HUDEP-2 (cell line): ENCODE measurements around the gene PARP11.
"Not testable (repeated sequence)": the region's sequence is repeated elsewhere in the genome, so short reads cannot be mapped to it uniquely, and the experiment has no call there.

Source experiments
- DNase-seq, 76 experiments: peaks; one replicate each; lab custom pipeline; 2025; ENCODE audit not compliant: unreplicated experiment in 76 of 76; lab: John Stamatoyannopoulos, UW

The PARP11 gene

DNA sequence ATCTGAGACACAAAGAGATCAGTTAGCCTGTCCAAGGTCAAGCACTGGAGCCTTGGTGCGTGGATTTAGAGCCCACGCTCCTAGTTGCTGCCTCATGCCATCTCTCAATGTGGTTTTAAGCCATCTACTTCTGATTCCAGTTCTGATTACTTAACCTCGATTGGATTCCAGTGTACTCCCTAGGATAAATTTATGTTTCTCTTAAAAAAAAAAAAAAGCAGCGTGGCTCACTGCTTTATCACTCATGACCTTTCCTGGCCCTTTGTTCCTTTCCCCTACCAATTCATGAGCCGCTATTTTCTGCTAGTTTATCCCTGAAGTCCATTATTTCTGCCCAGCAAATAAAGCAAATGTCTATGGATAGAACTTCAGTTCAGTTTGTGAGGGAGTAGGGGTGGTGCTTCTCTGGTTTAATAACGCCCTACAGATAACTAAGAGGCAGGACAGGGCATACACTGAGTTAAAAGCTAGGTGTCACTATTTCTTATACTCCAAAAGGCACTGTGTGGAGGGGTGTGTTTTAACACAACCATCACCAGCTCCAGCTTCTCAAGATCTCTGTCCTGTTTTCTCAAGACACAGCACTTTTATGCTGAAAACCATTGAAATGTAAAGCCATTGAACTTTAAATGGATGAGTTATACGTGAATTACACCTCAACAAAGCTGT lies 9.8 kb upstream of the PARP11 start:
- peak in 27 of 76 experiments; percentile 1 to 63 (median 26) for DNase-seq

DNA sequence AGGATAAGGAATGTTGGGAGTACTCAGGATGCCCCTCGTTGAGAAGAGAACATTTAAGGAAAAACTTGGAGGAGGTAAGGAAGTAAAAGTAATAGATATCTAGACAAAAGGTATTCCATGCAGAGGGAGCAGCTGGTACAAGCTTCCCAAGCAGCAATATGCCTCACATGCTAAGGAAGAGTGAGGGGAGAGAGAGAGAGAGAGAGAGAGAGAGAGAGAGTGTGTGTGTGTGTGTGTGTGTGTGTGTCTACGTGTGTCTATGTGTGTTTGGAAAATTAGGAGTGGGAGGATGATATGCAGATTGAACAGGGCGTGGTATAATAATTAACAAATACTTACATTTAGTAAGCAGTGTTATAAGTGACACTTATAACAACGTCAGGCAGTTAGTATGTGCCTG lies 9.2 kb upstream of the PARP11 start:
- DNase-seq, result no peak

DNA sequence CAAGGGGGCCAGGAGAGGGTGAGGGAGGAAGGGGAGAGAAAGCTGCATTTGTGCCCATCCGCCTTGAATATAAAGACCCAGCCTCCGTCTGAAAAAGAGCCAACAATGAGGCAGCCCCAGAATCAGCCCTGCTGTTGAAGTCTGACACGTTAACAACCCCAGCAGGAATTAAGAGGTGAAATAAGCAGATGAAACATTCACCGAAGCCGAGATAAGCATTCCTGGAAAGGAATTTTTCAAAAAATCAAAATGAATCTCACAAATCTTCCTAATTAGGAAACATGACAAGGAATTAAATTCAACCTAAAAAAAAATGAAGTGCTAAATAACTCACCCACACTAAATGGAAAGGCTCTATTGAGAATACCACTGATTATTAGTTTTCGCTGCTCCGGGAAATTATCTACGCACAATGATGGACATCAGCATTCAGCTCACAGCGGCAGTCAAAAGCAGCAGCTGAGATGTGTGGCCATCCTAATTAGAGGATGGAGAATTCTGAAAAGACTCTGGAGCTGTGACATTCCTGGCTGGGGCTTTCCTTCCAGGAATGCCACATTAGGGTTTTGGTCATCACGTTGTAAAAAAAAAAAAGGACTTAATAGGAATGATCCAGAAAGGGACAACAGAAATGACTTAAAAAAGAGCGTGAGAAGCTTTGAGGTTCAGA lies 8.2 kb upstream of the PARP11 start:
- no peak for DNase-seq

- no peak for DNase-seq
These were observed 6.6 kb upstream of the PARP11 start for GRCh38 chr12:3879846-3880245.

GRCh38 chr12:3871356-3871755 lies 1.8 kb downstream of the PARP11 start:
- DNase-seq, result no peak

DNA sequence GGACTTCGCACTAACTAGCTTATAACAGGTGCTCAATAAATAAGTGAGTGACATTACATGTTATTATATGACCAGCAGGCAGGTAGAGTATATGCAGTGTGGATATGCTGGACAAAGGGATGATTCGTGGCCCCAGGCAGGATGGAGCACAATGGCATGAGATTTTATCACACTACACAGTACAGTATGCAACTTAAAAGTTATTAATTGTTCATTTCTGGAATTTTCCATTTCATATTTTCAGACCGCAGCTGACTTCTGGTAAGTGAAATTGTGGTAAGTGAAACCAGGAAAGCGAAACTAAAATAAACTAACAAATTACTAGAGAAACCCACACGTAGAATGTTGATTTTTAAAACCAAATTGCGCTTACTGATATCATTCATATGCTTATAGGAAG lies 3.3 kb downstream of the PARP11 start:
- no peak for DNase-seq

DNA sequence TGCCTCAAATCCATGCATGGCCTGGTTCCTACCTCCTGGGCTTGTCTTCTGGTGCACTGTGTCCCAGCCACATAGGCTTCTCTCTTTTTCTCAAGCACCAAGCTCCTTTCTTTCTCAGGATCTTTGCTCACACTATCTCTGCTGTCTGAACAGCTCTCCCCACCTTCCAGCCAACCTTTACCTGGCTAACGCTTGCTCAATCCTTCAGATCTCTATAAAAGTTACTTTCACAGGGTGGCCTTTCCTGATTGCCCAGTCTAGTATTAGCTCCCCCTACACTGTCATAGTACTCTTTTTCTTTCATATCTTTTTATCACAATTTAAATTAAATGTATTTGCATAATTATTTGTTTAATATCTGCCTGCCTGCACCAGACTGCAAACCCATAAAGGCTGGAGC lies 3.8 kb downstream of the PARP11 start:
- DNase-seq, result no peak

GRCh38 chr12:3863756-3864155 lies 9.4 kb downstream of the PARP11 start:
- no peak for DNase-seq

- DNase-seq, result no peak
These were observed 30.7 kb downstream of the PARP11 start for GRCh38 chr12:3842517-3842916.

- DNase-seq, result no peak
These were observed 31.4 kb downstream of the PARP11 start for GRCh38 chr12:3841783-3842182.

GRCh38 chr12:3840833-3841232 lies 32.4 kb downstream of the PARP11 start:
- not testable (repeated sequence) for DNase-seq

DNA sequence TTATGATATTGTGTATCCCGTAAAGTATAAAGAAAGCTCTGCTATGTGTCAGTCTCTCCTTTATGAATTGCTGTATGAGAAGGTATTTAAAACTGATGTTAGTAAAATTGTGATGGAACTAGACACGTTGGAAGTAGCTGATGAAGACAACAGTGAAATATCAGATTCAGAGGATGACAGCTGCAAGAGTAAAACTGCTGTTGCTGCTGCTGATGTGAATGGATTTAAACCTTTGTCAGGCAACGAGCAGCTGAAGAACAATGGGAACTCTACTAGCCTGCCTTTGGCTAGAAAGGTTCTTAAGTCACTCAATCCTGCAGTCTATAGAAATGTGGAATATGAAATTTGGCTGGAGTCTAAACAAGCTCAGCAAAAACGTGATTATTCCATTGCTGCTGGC lies 33.5 kb downstream of the PARP11 start:
- not testable (repeated sequence) for DNase-seq

DNA sequence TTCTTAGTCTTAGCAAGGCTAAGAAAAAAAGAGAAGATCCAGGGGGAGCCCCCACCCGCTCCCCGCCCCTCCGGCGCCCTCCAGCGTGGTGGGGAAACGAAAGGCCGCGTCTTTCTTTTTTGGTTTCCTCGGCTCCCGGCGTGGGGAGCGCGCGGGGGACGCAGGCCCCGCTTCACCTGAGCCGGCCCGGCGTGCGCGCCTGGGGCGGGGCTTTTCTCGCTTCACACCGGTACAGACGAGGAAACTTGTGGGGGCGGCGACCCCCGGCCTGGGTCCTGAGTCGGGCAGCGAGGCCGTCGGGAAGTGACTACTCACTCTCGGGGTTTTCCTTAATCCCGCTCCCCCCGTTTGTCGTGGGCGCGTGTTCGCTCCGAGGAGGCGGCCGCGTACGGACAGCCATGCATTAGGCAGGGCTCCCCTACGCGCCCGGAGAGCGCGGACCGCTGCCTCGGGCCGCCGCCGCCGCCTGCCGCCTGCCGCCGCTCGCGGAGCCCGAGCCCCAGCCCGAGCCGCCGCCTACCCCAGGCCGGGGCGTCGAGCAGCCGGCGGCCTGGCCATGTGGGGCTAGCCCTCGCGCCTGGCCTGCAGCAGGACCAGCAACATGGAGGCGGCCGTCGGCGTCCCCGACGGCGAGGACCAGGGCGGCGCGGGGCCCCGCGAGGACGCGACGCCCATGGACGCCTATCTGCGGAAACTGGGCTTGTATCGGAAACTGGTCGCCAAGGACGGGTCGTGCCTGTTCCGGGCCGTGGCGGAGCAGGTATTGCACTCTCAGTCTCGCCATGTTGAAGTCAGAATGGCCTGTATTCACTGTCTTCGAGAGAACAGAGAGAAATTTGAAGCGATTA lies 34.3 kb downstream of the PARP11 start:
- not testable (repeated sequence) for DNase-seq

- peak in 2 of 76 experiments; percentile 2 to 17 for DNase-seq
These were observed 35.1 kb downstream of the PARP11 start for GRCh38 chr12:3838076-3838475.

DNA sequence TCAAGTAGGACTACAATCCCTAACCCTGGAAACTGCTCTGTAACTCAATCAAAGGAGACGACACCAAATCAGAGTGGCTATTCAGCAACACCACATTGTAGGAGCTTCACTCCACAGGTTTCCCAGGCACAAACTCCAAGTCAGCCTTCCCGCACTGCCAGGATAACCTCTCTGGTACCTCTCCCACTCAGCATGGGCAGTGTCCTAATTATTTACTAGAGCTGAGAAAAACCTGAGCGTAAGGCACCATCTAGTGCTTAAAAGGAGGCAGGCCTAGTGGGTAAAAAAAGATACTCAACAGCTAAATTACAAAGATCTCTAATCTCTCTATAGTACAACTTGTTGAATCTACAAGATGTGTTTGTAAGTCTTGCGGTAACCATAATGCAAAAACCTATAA lies 36.1 kb downstream of the PARP11 start:
- DNase-seq, result no peak

DNA sequence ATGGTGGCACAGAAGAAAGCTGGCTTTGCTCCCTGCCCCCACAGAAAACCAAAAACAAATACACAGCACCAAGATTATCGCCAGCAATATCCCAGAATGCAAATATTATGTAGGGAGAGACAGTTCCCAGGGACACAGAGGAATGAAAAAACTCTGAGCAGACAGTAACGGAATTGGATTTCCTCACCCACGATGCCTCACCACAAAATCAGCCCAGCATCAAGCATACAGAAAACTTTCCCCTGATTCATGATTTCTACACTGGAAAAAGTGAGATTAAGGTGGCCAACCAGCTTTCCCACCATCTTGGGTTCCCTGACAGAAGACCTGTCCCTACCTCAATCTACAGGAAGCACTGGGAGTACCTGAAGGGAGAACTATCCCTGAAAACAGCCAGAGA lies 36.6 kb downstream of the PARP11 start:
- no peak for DNase-seq

GRCh38 chr12:3835914-3836313 lies 37.3 kb downstream of the PARP11 start:
- no peak for DNase-seq

- DNase-seq, result no peak
These were observed 38.4 kb downstream of the PARP11 start for GRCh38 chr12:3834774-3835173.

DNA sequence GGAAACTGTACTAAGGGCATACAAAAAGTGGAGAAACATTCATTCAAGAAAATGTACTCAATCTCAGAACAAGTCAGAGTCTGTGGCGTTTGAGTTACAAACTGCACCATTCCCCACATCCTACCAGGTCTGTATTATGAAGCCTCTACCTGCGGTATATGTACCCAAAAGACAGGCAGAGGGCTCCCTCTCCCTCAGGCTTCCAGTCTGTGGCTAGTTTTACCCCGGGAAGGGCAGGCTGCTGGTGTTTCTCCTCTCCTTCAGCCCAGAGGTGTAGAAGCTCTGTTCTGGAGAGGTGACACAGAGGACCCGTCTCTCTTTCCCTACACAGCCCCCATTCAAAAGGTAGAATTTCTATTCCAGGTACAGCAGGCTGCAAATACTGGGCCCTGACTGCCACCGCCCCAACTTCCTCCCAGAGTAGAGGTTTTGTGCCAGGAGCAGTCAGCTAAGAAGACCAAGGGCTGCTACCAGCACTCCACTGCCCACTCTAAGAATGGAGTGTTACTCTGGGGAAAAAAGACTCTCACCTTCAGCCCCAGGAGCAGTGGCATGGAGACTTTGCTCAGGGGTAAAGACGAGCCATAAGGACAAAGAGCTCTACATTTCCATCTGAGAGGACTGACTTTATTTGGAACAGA lies 39.4 kb downstream of the PARP11 start:
- no peak for DNase-seq

- no peak for DNase-seq
These were observed 40.5 kb downstream of the PARP11 start for GRCh38 chr12:3832738-3833137.

GRCh38 chr12:3828888-3829287 lies 44.3 kb downstream of the PARP11 start:
- no peak for DNase-seq
